Measurements from ENCODE around the gene SLC8A2. TPM values are rescaled to one million over a fixed set of nuclear protein-coding genes. Genes with fewer than 3 reads are reported as not detected.
A peak's percentile ranks its signal among the peaks of the same experiment; 100 is the strongest.
"Not testable (repeated sequence)": the region's sequence is repeated elsewhere in the genome, so short reads cannot be mapped to it uniquely, and the experiment has no call there.

Gene SLC8A2
- total and polyA plus RNA-seq, 11 donors = 0.08 to 0.67 (median 0.29) TPM; not detected in 4

DNA sequence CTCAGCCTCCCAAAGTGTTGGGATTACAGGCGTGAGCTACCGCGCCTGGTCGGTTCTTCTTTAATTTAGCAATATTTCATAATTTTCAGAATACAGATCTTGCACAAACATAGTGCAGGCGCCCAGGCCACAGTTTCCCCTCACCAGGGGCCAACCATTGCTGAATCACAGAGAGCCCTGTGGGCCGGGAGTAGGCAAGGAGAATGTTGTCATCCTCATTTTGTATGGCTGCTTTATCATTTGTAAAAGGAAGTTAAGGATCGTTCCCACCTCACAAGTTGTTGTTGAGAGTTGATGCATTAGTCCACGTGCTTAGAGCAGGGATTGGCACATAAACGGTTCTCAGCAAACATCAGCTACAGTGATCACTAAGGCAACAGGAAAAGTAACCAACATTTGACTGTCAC, 82.5 kb downstream of the SLC8A2 start:
- intact Hi-C loops (cut with DNase I) = loop anchor here in 1 of 10 donors (5.0 kb wide), 1 partner anchor 97 kb away; no protein-coding TSS in a partner anchor
- Histone ChIP-seq H3K36me3 (no peaks in the 10 kb centered on the region), H3K9me3 (no peaks in the 10 kb centered on the region), H3K27me3 (peaks cover 0 to 7% (median 0%) of the 10 kb centered on the region in 9 donors), H3K4me1 (peaks cover 0 to 27% (median 0%) of the 10 kb centered on the region in 12 donors), H3K27ac (peak overlapping the region in 1 of 12 donors; percentile 84), H3K4me3 (no peak overlapping the region)
- TF ChIP-seq, protein P1, sequence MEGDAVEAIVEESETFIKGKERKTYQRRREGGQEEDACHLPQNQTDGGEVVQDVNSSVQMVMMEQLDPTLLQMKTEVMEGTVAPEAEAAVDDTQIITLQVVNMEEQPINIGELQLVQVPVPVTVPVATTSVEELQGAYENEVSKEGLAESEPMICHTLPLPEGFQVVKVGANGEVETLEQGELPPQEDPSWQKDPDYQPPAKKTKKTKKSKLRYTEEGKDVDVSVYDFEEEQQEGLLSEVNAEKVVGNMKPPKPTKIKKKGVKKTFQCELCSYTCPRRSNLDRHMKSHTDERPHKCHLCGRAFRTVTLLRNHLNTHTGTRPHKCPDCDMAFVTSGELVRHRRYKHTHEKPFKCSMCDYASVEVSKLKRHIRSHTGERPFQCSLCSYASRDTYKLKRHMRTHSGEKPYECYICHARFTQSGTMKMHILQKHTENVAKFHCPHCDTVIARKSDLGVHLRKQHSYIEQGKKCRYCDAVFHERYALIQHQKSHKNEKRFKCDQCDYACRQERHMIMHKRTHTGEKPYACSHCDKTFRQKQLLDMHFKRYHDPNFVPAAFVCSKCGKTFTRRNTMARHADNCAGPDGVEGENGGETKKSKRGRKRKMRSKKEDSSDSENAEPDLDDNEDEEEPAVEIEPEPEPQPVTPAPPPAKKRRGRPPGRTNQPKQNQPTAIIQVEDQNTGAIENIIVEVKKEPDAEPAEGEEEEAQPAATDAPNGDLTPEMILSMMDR (IDR thresholded peaks at IDR 0.05) = no peak
- no peak for TF ChIP-seq POLR2A (IDR thresholded peaks at IDR 0.05)
- 67 to 74% (median 71%) methylated on average over 9 of the region's 9 CpGs for WGBS, 4 donors
- peak in 1 of 5 donors; percentile 49 for DNase-seq
- ATAC-seq = peak; percentile 32 to 72 (median 55)

DNA sequence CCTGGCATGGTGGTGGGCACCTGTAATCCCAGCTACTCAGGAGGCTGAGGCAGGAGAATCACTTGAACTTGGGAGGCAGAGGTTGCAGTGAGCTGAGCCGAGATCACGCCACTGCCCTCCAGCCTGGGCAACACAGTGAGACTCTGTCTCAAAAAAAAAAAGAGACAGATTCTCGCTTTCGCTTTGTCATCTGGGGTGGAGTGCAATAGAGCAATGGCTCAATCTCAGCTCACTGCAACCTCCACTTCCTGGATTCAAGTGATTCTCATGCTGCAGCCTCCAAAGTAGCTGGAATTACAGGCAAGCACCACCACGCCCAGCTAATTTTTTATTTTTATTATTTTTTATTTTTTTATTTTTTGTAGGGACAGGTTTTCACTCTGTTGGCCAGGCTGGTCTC, 83.0 kb downstream of the SLC8A2 start:
- H3K36me3 ChIP-seq, H3K27me3 ChIP-seq: not testable (repeated sequence)
- peak overlapping the region in 1 of 12 donors; percentile 84 for H3K27ac ChIP-seq

DNA sequence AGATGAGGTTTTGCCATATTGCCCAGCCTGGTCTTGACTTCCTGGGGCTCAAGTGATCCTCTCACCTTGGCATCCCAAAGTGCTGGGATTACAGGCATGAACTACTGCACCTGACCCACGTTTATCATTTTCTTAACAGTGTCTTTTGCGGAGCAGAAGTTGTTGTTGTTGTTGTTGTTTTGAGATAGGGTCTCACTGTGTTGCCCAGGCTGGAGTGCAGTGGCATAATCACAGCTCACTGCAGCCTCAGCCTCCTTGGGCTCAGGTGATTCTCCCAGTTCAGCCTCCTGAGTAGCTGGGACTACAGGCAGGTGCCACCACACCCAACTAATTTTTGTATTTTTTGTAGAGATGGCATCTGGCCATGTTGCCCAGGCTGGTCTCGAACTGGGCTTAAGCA, 84.1 kb downstream of the SLC8A2 start:
- DNase-seq, ATAC-seq, H3K27me3 ChIP-seq, H3K36me3 ChIP-seq, H3K9me3 ChIP-seq, H3K4me3 ChIP-seq: not testable (repeated sequence)
- intact Hi-C loops (cut with DNase I) = loop anchor here in 1 of 10 donors (5.0 kb wide), 1 partner anchor 95 kb away; no protein-coding TSS in a partner anchor
- H3K4me1 ChIP-seq = peaks cover 0 to 40% (median 0%) of the 10 kb centered on the region in 12 donors
- peak overlapping the region in 1 of 12 donors; percentile 84 for H3K27ac ChIP-seq
- 67 to 85% (median 81%) methylated on average over 3 of the region's 3 CpGs for WGBS, 4 donors

More for the DNA sequence above, 83.0 kb downstream of the SLC8A2 start:
- WGBS, 4 donors = 78 to 83% (median 80%) methylated on average over 5 of the region's 5 CpGs
- intact Hi-C loops (cut with DNase I) = loop anchor here in 1 of 10 donors (5.0 kb wide), 1 partner anchor 96 kb away; no protein-coding TSS in a partner anchor
- peak in 1 of 4 donors; percentile 36 for ATAC-seq
- not testable (repeated sequence) for H3K4me3 ChIP-seq, H3K9me3 ChIP-seq, DNase-seq
- peaks cover 0 to 31% (median 0%) of the 10 kb centered on the region in 12 donors for H3K4me1 ChIP-seq

DNA sequence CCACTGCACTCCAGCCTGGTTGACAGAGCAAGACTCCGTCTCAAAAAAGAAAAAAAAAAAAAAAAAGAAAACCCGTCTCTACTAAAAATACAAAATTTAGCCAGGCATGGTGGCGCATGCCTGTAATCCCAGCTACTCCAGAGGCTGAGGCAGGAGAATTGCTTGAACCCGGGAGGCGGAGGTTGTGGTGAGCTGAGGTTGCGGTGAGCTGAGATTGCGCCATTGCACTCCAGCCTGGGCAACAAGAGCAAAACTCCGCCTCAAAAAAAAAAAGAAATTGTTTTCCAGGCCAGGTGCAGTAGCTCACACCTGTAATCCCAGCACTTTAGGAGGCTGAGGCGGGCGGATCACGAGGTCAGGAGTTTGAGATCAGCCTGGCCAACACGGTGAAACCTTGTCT, 85.1 kb downstream of the SLC8A2 start:
- WGBS, 4 donors = 82 to 90% (median 87%) methylated on average over 12 of the region's 12 CpGs
- Histone ChIP-seq H3K4me1 (peaks cover 0 to 47% (median 0%) of the 10 kb centered on the region in 12 donors), H3K36me3 (peaks cover 0 to 11% (median 9%) of the 10 kb centered on the region in 9 donors)
- H3K4me3 ChIP-seq, ATAC-seq, H3K9me3 ChIP-seq, H3K27ac ChIP-seq, DNase-seq, H3K27me3 ChIP-seq: not testable (repeated sequence)
- intact Hi-C loops (cut with DNase I) = loop anchor here in 1 of 10 donors (5.0 kb wide), 1 partner anchor 94 kb away; no protein-coding TSS in a partner anchor

DNA sequence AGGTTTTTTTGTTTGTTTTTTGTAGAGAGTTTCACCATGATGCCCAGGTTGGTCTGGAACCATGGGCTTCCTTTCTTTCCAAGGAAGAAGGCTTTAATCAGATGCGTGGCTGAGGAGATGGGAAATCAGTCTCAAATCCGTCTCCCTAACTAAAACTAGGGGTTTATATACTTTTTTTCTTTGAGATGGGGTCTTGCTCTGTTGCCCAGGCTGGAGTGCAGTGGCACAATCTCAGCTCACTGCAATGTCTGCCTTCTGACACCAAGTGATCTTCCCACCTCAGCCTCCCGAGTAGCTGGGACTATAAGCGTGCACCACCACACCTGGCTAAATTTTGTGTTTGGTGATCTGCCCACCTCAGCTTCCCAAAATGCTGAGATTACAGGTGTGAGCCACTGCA, 87.2 kb downstream of the SLC8A2 start:
- peaks cover 0 to 32% (median 27%) of the 10 kb centered on the region in 9 donors for H3K36me3 ChIP-seq
- H3K9me3 ChIP-seq; intact Hi-C loops (cut with DNase I); H3K27ac ChIP-seq; ATAC-seq; DNase-seq; H3K4me3 ChIP-seq; H3K27me3 ChIP-seq: not testable (repeated sequence)
- WGBS, 4 donors = 81 to 92% (median 86%) methylated on average over 4 of the region's 4 CpGs
- H3K4me1 ChIP-seq = peaks cover 0 to 45% (median 0%) of the 10 kb centered on the region in 12 donors

DNA sequence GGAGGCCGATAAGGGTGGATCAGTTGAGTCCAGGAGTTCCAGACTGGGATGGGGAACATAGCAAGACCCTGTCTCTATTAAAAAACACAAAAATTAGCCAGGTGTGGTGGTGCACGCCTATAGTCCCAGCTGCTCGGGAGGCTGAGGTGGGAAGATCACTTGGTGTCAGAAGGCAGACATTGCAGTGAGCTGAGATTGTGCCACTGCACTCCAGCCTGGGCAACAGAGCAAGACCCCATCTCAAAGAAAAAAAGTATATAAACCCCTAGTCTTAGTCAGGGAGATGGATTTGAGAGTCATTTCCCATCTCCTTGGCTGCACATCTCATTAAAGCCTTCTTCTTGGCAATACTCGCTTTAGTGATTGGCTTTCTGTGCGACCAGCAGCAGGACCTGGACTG, 87.8 kb downstream of the SLC8A2 start:
- 76 to 88% (median 84%) methylated on average over 5 of the region's 5 CpGs for WGBS, 4 donors
- H3K27me3 ChIP-seq; H3K4me3 ChIP-seq; DNase-seq; ATAC-seq; H3K9me3 ChIP-seq; intact Hi-C loops (cut with DNase I): not testable (repeated sequence)
- H3K4me1 ChIP-seq = peaks cover 0 to 38% (median 0%) of the 10 kb centered on the region in 12 donors
- H3K27ac ChIP-seq = peak overlapping the region in 1 of 12 donors; percentile 42
- peaks cover 0 to 37% (median 31%) of the 10 kb centered on the region in 9 donors for H3K36me3 ChIP-seq
